Measurements from ENCODE around the gene C4orf33. TPM values are rescaled to one million over a fixed set of nuclear protein-coding genes. Genes with fewer than 3 reads are reported as not detected.

Gene C4orf33
- total RNA-seq, 4 donors from 2014 or later = 22.6 to 25.1 (median 23.7) TPM

GRCh38 chr4:129077326-129077725 is 18.6 kb upstream of the C4orf33 start:
- TF ChIP-seq POLR2A (IDR thresholded peaks at IDR 0.05) (no peak), CTCF (IDR thresholded peaks at IDR 0.05) (no peak)
- DNase-seq = no peak
- H3K27ac ChIP-seq = no peak overlapping the region
- intact Hi-C loops (cut with DNase I) = no loop called here
- no peaks in the 10 kb centered on the region for H3K9me3 ChIP-seq
- no peak overlapping the region for H3K4me3 ChIP-seq (replicated peaks in 1 of 3)
- no peaks in the 10 kb centered on the region for H3K27me3 ChIP-seq
- H3K36me3 ChIP-seq = peaks cover 0 to 13% of the 10 kb centered on the region in 2 donors
- H3K4me1 ChIP-seq = no peaks in the 10 kb centered on the region

GRCh38 chr4:129080129-129080528 is 15.8 kb upstream of the C4orf33 start:
- Histone ChIP-seq H3K36me3 (peaks cover 0 to 13% of the 10 kb centered on the region in 2 donors), H3K4me1 (no peaks in the 10 kb centered on the region), H3K27me3 (no peaks in the 10 kb centered on the region), H3K4me3 (replicated peaks in 1 of 3) (no peak overlapping the region), H3K27ac (no peak overlapping the region), H3K9me3 (no peaks in the 10 kb centered on the region)
- intact Hi-C loops (cut with DNase I) = no loop called here
- TF ChIP-seq CTCF (IDR thresholded peaks at IDR 0.05) = no peak
- no peak for TF ChIP-seq POLR2A (IDR thresholded peaks at IDR 0.05)
- no peak for DNase-seq

- WGBS, 2 donors = 95 to 96% methylated on average over 5 of the region's 5 CpGs
- TF ChIP-seq POLR2A (IDR thresholded peaks at IDR 0.05) (no peak), CTCF (IDR thresholded peaks at IDR 0.05) (no peak)
- Histone ChIP-seq H3K27ac (no peak overlapping the region), H3K9me3 (no peaks in the 10 kb centered on the region), H3K4me3 (replicated peaks in 1 of 3) (no peak overlapping the region), H3K36me3 (peaks cover 0 to 13% of the 10 kb centered on the region in 2 donors), H3K27me3 (no peaks in the 10 kb centered on the region), H3K4me1 (no peaks in the 10 kb centered on the region)
- intact Hi-C loops (cut with DNase I) = no loop called here
- DNase-seq = no peak
These were observed 13.7 kb upstream of the C4orf33 start for GRCh38 chr4:129082302-129082701.

- Histone ChIP-seq H3K4me3 (replicated peaks in 1 of 3) (no peak overlapping the region), H3K36me3 (peaks cover 0 to 11% of the 10 kb centered on the region in 2 donors), H3K4me1 (no peaks in the 10 kb centered on the region), H3K9me3 (no peaks in the 10 kb centered on the region), H3K27me3 (no peaks in the 10 kb centered on the region), H3K27ac (no peak overlapping the region)
- no peak for DNase-seq
- TF ChIP-seq POLR2A (IDR thresholded peaks at IDR 0.05) (no peak), CTCF (IDR thresholded peaks at IDR 0.05) (no peak)
- 95 to 97% methylated on average over 4 of the region's 4 CpGs for WGBS, 2 donors
- intact Hi-C loops (cut with DNase I) = no loop called here
These were observed 10.5 kb upstream of the C4orf33 start for GRCh38 chr4:129085472-129085871.

- Histone ChIP-seq H3K9me3 (no peaks in the 10 kb centered on the region), H3K27me3 (no peaks in the 10 kb centered on the region), H3K4me3 (replicated peaks in 1 of 3) (no peak overlapping the region), H3K36me3 (no peaks in the 10 kb centered on the region), H3K4me1 (peaks cover 7 to 8% of the 10 kb centered on the region in 2 donors), H3K27ac (no peak overlapping the region)
- TF ChIP-seq CTCF (IDR thresholded peaks at IDR 0.05) (no peak), POLR2A (IDR thresholded peaks at IDR 0.05) (no peak)
- WGBS, 2 donors = 98 to 99% methylated on average over 2 of the region's 2 CpGs
- intact Hi-C loops (cut with DNase I) = no loop called here
- no peak for DNase-seq
These were observed 8.4 kb upstream of the C4orf33 start for GRCh38 chr4:129087516-129087915.

Data from thyroid gland (tissue), 4 donors.